ENCODE results near the gene MED13L.

The MED13L gene

GRCh38 chr12:115934877-115935276 lies 342.6 kb downstream of the MED13L start:
- no peak for TF ChIP-seq CTCF (IDR thresholded peaks at IDR 0.05)

GRCh38 chr12:115934046-115934445 lies 343.4 kb downstream of the MED13L start:
- TF ChIP-seq CTCF (IDR thresholded peaks at IDR 0.05) = no peak

GRCh38 chr12:115932066-115932465 lies 345.4 kb downstream of the MED13L start:
- no peak for TF ChIP-seq CTCF (IDR thresholded peaks at IDR 0.05)

GRCh38 chr12:115930336-115930735 lies 347.2 kb downstream of the MED13L start:
- no peak for TF ChIP-seq CTCF (IDR thresholded peaks at IDR 0.05)

GRCh38 chr12:115926037-115926670 lies 351.3 kb downstream of the MED13L start:
- TF ChIP-seq CTCF (IDR thresholded peaks at IDR 0.05) = no peak

- TF ChIP-seq CTCF (IDR thresholded peaks at IDR 0.05) = no peak
Measured at GRCh38 chr12:115923851-115924250, 353.6 kb downstream of the MED13L start.

- TF ChIP-seq CTCF (IDR thresholded peaks at IDR 0.05) = peak; percentile 43
Measured at GRCh38 chr12:115922952-115923564, 354.4 kb downstream of the MED13L start.
